MM.1S (cell line): ENCODE data around the gene SAMD8.

ENCODE experiments used
- EZH2phosphoT487 ChIP-seq: fragments of 300-600 bp; sonication (generic); IDR thresholded peaks from 2 replicates; pipeline ENCODE4 v1.6.1; 2018; ENCODE audit warnings: antibody characterized with exemption, low read length
- TF ChIP-seq, protein P1 (sequence below): fragments of 300-600 bp; sonication (generic); IDR thresholded peaks from 2 replicates; pipeline ENCODE4 v1.5.1; 2016; ENCODE audit warnings: antibody characterized with exemption, low read length, mixed read lengths

DNA sequence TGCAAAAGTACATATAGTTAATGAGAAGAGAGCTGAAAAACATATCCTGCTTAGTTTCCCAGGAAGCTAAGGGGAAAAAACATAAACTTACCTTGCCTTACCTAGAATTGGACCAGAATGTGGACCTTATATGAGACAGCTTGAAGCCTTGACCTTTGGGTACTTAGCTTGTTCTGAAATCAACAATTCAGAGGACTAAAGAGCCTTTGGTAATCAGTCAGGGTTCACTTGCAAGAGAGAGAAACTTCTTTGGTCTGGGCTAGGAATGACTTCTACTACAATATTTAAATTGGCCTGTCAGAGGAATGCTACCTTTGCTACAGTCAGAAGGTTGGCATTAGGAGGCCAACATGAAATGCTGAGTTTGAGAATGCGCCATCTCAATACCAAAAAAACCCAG lies 24.9 kb downstream of the SAMD8 start:
- TF ChIP-seq EZH2phosphoT487: no peak
- TF ChIP-seq, protein P1, sequence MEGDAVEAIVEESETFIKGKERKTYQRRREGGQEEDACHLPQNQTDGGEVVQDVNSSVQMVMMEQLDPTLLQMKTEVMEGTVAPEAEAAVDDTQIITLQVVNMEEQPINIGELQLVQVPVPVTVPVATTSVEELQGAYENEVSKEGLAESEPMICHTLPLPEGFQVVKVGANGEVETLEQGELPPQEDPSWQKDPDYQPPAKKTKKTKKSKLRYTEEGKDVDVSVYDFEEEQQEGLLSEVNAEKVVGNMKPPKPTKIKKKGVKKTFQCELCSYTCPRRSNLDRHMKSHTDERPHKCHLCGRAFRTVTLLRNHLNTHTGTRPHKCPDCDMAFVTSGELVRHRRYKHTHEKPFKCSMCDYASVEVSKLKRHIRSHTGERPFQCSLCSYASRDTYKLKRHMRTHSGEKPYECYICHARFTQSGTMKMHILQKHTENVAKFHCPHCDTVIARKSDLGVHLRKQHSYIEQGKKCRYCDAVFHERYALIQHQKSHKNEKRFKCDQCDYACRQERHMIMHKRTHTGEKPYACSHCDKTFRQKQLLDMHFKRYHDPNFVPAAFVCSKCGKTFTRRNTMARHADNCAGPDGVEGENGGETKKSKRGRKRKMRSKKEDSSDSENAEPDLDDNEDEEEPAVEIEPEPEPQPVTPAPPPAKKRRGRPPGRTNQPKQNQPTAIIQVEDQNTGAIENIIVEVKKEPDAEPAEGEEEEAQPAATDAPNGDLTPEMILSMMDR: no peak
